ENCODE measurements around the gene CCNG2. TPM values are rescaled to one million over a fixed set of nuclear protein-coding genes. Genes with fewer than 3 reads are reported as not detected.

Gene CCNG2
- total and polyA plus RNA-seq, 9 of the 15 experiments (the other 6 are each of a cell fraction or from before 2014, with no cell fraction given) = 0.49 to 6.6 (median 2.9) TPM

DNA sequence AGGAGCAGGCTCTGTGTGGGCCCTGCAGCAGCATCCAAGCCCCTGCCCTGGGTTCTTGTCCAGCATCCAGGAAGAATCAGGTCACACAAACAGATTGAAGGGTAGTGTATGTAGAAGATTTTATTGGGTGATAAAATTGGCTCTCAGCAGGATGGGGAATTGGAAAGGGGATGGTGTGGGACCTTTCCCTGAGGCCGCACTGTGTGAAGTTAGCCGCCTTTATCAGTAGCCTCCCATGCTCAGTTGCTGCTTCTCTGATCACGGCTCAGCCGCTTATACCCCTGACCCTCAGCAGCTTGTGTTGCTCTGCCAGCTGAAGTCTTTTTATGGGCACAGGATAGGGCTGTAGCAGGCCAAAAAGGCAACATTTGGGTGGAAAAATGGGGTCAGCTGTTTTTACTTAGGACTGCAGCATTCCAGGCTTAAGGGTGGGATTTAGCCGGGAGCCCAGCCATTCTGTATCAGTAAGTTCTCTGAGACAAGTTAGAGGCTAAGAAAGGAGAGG is 35.2 kb upstream of the CCNG2 start:
- in situ Hi-C loops (cut with MboI) (no loop called here), intact Hi-C loops (cut with micrococcal nuclease) (no loop called here)
- FAIRE-seq = no peak
- Histone ChIP-seq H3K9me3 (replicated peaks; ENCODE audit: control insufficient read depth, insufficient read depth, low read depth, low read length) (no peaks in the 10 kb centered on the region), H3K27ac (ENCODE audit: extremely low read depth, low read depth, low read length) (no peak overlapping the region), H4K20me1 (replicated peaks; ENCODE audit: control insufficient read depth, insufficient read depth, low read length) (no peaks in the 10 kb centered on the region), H3K9me1 (ENCODE audit: control insufficient read depth, insufficient read depth, low read length) (no peaks in the 10 kb centered on the region), H3K9ac (ENCODE audit: insufficient read depth in 1 of 2, low read depth in 2 of 2, low read length in 2 of 2) (no peak overlapping the region), H3K4me1 (replicated peaks in 1 of 2; ENCODE audit: control insufficient read depth in 2 of 2, insufficient read depth in 2 of 2, low read length in 2 of 2) (no peaks in the 10 kb centered on the region), H3K27me3 (ENCODE audit: control insufficient read depth in 2 of 2, insufficient read depth in 2 of 2, low read length in 2 of 2) (peaks cover 24 to 25% of the 10 kb centered on the region in 2 experiments), H3K4me3 (no peak overlapping the region), H3K79me2 (ENCODE audit: control insufficient read depth, insufficient read depth, low read length) (no peaks in the 10 kb centered on the region), H3K4me2 (ENCODE audit: insufficient read depth, low read length) (no peak overlapping the region), H3K36me3 (ENCODE audit: control insufficient read depth, insufficient read depth, low read length) (no peaks in the 10 kb centered on the region), H2AFZ (ENCODE audit: low read depth, low read length) (no peak overlapping the region)
- no peak for TF ChIP-seq TCF3 (CRISPR knock-in tag; IDR thresholded peaks at IDR 0.05)
- no peak for TF ChIP-seq ZZZ3 (IDR thresholded peaks at IDR 0.05)
- TF ChIP-seq, protein P1, sequence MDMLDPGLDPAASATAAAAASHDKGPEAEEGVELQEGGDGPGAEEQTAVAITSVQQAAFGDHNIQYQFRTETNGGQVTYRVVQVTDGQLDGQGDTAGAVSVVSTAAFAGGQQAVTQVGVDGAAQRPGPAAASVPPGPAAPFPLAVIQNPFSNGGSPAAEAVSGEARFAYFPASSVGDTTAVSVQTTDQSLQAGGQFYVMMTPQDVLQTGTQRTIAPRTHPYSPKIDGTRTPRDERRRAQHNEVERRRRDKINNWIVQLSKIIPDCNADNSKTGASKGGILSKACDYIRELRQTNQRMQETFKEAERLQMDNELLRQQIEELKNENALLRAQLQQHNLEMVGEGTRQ (CRISPR knock-in tag; IDR thresholded peaks at IDR 0.05) = no peak
- no peak for TF ChIP-seq ARID1B (IDR thresholded peaks at IDR 0.05)
- TF ChIP-seq NFYB (IDR thresholded peaks at IDR 0.05; ENCODE audit: extremely low read depth, insufficient read length) = no peak
- no peak for TF ChIP-seq WHSC1 (IDR thresholded peaks at IDR 0.05; ENCODE audit: low read length)
- TF ChIP-seq, protein P2, sequence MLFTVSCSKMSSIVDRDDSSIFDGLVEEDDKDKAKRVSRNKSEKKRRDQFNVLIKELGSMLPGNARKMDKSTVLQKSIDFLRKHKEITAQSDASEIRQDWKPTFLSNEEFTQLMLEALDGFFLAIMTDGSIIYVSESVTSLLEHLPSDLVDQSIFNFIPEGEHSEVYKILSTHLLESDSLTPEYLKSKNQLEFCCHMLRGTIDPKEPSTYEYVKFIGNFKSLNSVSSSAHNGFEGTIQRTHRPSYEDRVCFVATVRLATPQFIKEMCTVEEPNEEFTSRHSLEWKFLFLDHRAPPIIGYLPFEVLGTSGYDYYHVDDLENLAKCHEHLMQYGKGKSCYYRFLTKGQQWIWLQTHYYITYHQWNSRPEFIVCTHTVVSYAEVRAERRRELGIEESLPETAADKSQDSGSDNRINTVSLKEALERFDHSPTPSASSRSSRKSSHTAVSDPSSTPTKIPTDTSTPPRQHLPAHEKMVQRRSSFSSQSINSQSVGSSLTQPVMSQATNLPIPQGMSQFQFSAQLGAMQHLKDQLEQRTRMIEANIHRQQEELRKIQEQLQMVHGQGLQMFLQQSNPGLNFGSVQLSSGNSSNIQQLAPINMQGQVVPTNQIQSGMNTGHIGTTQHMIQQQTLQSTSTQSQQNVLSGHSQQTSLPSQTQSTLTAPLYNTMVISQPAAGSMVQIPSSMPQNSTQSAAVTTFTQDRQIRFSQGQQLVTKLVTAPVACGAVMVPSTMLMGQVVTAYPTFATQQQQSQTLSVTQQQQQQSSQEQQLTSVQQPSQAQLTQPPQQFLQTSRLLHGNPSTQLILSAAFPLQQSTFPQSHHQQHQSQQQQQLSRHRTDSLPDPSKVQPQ (CRISPR knock-in tag; IDR thresholded peaks at IDR 0.05; ENCODE audit: borderline replicate concordance) = no peak
- TF ChIP-seq RBM14 (IDR thresholded peaks at IDR 0.05; ENCODE audit: borderline replicate concordance, insufficient read depth, low read depth, low read length) = no peak
- TF ChIP-seq ZNF24 (IDR thresholded peaks at IDR 0.05) = no peak
- DNase-seq (ENCODE audit: extremely low read depth in 1 of 4, low spot score in 3 of 4) = no peak
- ATAC-seq = no peak
- no TSS peak for BruUV-seq (replicated peaks)
- ChIA-PET CTCF (ENCODE audit: low intra/inter-chr PET ratio) (no interaction called here), POLR2A (no interaction called here)
- WGBS (ENCODE audit: insufficient coverage, low coverage, missing lambda C conversion rate) = 2% methylated on average over 5 of the region's 5 CpGs
